ENCODE measurements around the gene ARHGAP42.

The ARHGAP42 gene

DNA sequence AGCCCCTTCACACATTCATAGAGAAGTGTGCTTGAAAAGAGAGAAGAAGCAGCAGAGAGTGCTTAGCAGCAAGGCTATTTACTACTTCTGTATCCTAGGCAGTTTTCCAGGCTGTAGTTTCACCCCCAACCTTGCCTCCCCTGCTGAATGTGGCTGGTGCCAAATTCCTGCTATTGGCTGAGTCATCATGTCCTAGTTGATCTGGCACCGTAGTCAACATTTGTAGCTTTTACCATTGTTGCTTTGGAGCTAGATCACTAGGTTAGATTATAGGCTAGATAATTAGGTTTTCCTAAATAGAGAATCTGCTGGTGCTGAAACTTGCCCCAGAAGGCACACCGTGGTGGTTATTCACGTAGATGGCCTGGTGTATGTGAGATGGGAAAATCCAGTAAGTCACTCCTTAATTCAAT, 32.7 kb downstream of the ARHGAP42 start:
- Histone ChIP-seq H2AFZ (ENCODE audit: low read length, unreplicated experiment) (no peak overlapping the region), H3K36me3 (ENCODE audit: insufficient read depth, low read length) (no peaks in the 10 kb centered on the region), H3K4me3 (ENCODE audit: low read depth, low read length) (peak overlapping the region; percentile 31; the same call in 1 of the 2 replicates), H3K4me1 (ENCODE audit: control insufficient read depth, insufficient read depth, low read length, unreplicated experiment) (peaks cover 15% of the 10 kb centered on the region), H3K27me3 (ENCODE audit: insufficient read depth, low read length) (no peaks in the 10 kb centered on the region), H3K79me2 (ENCODE audit: control insufficient read depth, insufficient read depth, low read length, unreplicated experiment) (peaks cover 3% of the 10 kb centered on the region), H3K27ac (ENCODE audit: low read depth, low read length) (peak overlapping the region; percentile 56)

DNA sequence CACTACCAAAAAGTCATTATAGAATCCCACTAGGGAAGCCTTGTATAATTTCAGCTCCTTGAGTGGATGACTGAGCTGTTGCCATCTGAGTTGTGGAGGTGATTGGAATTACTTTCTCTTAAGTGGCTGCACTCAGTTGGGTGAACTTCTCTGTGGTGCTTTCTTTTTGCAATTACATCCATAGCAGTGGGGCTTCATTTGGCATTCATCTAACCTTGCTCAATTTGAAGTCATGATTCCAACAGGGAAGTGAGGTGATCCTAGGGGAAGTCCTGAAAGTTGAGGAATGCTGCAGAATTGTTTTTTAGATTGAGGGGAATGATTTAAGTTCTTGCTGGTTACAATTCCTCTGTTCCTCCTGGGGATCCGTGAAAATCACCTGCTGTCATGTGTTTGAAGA, 39.6 kb downstream of the ARHGAP42 start:
- Histone ChIP-seq H3K4me3 (ENCODE audit: low read depth, low read length) (no peak overlapping the region), H3K36me3 (ENCODE audit: insufficient read depth, low read length) (no peaks in the 10 kb centered on the region), H3K4me1 (ENCODE audit: control insufficient read depth, insufficient read depth, low read length, unreplicated experiment) (no peaks in the 10 kb centered on the region), H3K79me2 (ENCODE audit: control insufficient read depth, insufficient read depth, low read length, unreplicated experiment) (no peaks in the 10 kb centered on the region), H3K27me3 (ENCODE audit: insufficient read depth, low read length) (no peaks in the 10 kb centered on the region), H2AFZ (ENCODE audit: low read length, unreplicated experiment) (no peak overlapping the region), H3K27ac (ENCODE audit: low read depth, low read length) (no peak overlapping the region)

DNA sequence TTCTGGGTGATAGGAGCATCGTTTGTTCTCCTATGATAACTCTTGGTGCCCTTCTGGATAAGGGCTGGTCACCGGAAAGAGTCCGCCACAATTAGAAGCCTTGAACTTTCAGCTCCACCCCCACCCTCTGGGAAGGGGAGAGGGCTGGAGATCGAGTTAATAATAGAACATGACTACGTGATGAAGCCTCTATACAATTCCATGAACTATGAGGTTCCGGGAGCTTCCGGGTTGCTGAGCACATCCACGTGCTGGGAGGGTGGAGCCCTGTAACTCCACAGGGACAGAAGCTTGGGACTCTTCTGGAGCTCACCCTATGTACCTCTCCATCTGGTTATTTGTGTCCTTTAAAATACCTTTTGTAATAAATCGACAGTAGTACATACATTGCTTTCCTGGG, 40.3 kb downstream of the ARHGAP42 start:
- no peaks in the 10 kb centered on the region for H3K79me2 ChIP-seq (ENCODE audit: control insufficient read depth, insufficient read depth, low read length, unreplicated experiment)
- H3K4me1 ChIP-seq (ENCODE audit: control insufficient read depth, insufficient read depth, low read length, unreplicated experiment), result no peaks in the 10 kb centered on the region
- no peak overlapping the region for H3K4me3 ChIP-seq (ENCODE audit: low read depth, low read length)
- no peaks in the 10 kb centered on the region for H3K27me3 ChIP-seq (ENCODE audit: insufficient read depth, low read length)
- no peak overlapping the region for H2AFZ ChIP-seq (ENCODE audit: low read length, unreplicated experiment)
- H3K27ac ChIP-seq (ENCODE audit: low read depth, low read length), result no peak overlapping the region
- H3K36me3 ChIP-seq (ENCODE audit: insufficient read depth, low read length), result no peaks in the 10 kb centered on the region

DNA sequence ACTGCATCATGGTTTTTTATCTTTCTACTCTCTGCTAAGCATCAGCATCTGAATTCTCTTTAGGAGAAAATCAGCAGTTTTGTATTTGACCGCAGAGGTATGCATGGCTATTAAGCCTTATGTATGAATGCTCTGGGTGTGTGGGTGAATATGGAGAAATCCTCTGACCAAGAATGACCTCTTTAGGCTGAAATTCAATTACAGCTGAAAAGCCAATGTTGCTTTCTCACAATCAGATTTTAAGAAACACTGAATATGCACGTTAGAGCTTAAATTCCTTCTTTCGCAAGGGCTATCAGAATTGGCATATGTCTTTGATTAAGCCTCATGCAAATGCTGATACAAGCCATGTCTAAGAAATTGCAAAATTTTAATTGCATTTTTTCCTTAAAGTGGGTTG, 43.2 kb downstream of the ARHGAP42 start:
- Histone ChIP-seq H3K4me1 (ENCODE audit: control insufficient read depth, insufficient read depth, low read length, unreplicated experiment) (no peaks in the 10 kb centered on the region), H3K79me2 (ENCODE audit: control insufficient read depth, insufficient read depth, low read length, unreplicated experiment) (no peaks in the 10 kb centered on the region), H3K27ac (ENCODE audit: low read depth, low read length) (no peak overlapping the region), H2AFZ (ENCODE audit: low read length, unreplicated experiment) (no peak overlapping the region), H3K36me3 (ENCODE audit: insufficient read depth, low read length) (no peaks in the 10 kb centered on the region), H3K27me3 (ENCODE audit: insufficient read depth, low read length) (no peaks in the 10 kb centered on the region), H3K4me3 (ENCODE audit: low read depth, low read length) (no peak overlapping the region)

DNA sequence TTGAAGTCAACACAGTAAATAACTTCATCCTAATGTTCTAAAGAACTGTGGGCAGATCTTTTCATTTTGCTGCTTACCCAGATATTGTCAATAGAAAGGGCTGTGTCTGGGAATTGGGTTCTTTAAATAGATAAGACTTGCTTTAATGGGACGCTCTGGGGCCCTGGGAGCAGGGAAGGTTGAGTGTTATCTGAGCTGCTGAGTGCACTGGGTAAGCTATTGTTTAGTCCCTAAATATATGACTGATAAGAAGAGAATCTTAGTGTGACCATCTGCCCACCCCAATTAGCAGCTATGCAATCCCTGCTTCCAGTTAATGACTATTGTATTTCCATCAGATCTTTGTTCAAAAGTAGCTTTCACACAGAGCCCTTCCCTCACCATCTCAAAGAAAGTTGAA, 44.4 kb downstream of the ARHGAP42 start:
- no peaks in the 10 kb centered on the region for H3K27me3 ChIP-seq (ENCODE audit: insufficient read depth, low read length)
- no peaks in the 10 kb centered on the region for H3K4me1 ChIP-seq (ENCODE audit: control insufficient read depth, insufficient read depth, low read length, unreplicated experiment)
- no peaks in the 10 kb centered on the region for H3K79me2 ChIP-seq (ENCODE audit: control insufficient read depth, insufficient read depth, low read length, unreplicated experiment)
- H3K36me3 ChIP-seq (ENCODE audit: insufficient read depth, low read length), result no peaks in the 10 kb centered on the region
- no peak overlapping the region for H3K4me3 ChIP-seq (ENCODE audit: low read depth, low read length)
- no peak overlapping the region for H3K27ac ChIP-seq (ENCODE audit: low read depth, low read length)
- H2AFZ ChIP-seq (ENCODE audit: low read length, unreplicated experiment), result no peak overlapping the region

DNA sequence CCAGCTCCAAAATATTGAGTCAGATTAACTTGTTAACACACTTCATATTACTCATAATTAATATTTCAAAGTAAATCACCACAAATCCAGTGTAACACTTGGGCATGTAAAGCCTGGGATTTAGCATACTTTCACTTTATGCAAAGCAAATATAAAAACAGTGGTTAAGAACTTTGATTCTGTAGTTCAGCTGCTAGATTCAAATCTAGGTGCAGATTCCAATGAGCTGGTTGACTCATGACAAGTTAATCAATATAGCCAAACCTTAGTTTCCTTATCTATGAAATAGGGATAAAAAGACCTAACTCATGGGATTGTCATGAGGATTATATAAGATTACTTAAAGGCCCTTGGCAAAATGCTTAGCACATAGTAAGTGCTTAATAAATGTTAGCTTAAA, 45.9 kb downstream of the ARHGAP42 start:
- H3K27me3 ChIP-seq (ENCODE audit: insufficient read depth, low read length), result no peaks in the 10 kb centered on the region
- no peak overlapping the region for H3K4me3 ChIP-seq (ENCODE audit: low read depth, low read length)
- no peak overlapping the region for H3K27ac ChIP-seq (ENCODE audit: low read depth, low read length)
- no peaks in the 10 kb centered on the region for H3K79me2 ChIP-seq (ENCODE audit: control insufficient read depth, insufficient read depth, low read length, unreplicated experiment)
- H3K4me1 ChIP-seq (ENCODE audit: control insufficient read depth, insufficient read depth, low read length, unreplicated experiment), result no peaks in the 10 kb centered on the region
- no peaks in the 10 kb centered on the region for H3K36me3 ChIP-seq (ENCODE audit: insufficient read depth, low read length)
- H2AFZ ChIP-seq (ENCODE audit: low read length, unreplicated experiment), result no peak overlapping the region

DNA sequence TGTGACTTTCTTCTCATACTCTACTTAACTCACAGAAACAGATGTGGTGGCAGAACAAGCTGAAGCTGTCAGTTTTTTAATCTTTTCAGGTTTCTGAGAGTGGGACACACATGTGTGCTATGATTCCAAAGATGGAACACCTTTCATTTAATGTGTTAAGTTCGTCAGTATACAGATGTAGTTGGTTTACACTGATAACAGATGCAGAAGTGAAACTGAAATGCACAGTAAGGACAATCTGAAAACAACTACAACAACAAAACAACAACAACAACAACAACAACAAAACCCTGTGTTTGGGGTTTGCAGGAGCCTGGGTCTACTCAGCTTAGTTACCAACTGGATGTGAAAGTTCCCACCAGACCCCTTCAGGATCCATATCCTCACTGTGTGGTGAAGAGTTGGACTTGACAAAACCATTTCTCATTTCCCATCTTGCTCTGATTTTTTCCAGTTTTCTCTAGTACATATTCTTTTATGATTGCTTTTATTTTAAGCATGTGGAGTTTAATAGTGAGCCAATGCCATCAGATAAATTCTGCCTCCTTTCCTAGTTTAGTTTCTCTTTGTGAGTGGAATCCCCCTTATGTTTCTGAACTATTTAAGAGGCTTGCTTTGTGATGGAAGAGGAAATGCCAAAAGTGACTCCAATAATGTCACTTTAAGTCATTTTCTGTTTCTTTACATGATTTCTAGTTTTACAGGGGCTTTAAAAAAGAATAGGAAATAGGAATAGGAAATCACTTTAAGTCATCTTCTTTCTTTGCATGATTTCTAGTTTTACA, 47.8 kb downstream of the ARHGAP42 start:
- Histone ChIP-seq H3K79me2 (ENCODE audit: control insufficient read depth, insufficient read depth, low read length, unreplicated experiment) (no peaks in the 10 kb centered on the region), H3K27me3 (ENCODE audit: insufficient read depth, low read length) (no peaks in the 10 kb centered on the region), H3K36me3 (ENCODE audit: insufficient read depth, low read length) (no peaks in the 10 kb centered on the region), H2AFZ (ENCODE audit: low read length, unreplicated experiment) (peak overlapping the region; percentile 1), H3K4me3 (ENCODE audit: low read depth, low read length) (peak overlapping the region; percentile 27; the same call in 1 of the 2 replicates), H3K4me1 (ENCODE audit: control insufficient read depth, insufficient read depth, low read length, unreplicated experiment) (peaks cover 15% of the 10 kb centered on the region), H3K27ac (ENCODE audit: low read depth, low read length) (no peak overlapping the region)

DNA sequence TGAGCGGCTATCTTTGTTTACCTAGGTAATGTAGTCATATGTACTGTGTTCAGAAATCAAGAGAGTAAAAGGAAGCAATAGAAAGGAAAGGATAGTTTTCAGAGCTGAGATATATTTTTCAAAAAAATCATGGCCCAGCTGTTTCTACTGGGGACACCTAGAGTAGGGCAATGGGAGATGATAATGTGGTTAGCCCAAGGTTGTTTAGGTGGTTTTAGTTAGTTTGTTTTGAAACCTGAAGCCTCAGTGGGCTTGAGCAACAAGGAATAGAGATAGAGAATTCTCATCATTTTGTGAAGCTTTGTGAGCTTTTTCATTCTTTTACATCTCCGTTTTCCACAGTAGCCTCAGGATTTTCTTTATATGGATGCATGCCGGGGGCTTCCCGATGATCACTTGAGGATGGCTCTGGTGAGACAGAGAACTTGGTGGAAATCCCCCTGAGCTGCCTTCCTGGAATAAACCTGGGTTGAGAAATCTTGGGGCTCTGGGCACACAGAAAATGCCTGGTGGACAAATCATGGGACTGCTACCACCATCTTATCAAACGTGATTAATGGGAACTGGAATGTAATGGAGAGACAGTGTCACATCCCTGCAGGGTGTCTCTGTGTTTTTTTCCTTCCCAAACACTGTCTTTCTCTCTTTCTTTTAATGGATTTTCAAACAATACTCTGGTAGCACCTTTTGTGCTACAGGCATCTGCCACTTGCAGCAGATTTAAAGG, 49.0 kb downstream of the ARHGAP42 start:
- no peak overlapping the region for H2AFZ ChIP-seq (ENCODE audit: low read length, unreplicated experiment)
- no peak overlapping the region for H3K27ac ChIP-seq (ENCODE audit: low read depth, low read length)
- no peaks in the 10 kb centered on the region for H3K27me3 ChIP-seq (ENCODE audit: insufficient read depth, low read length)
- H3K79me2 ChIP-seq (ENCODE audit: control insufficient read depth, insufficient read depth, low read length, unreplicated experiment), result peaks cover 3% of the 10 kb centered on the region
- no peak overlapping the region for H3K4me3 ChIP-seq (ENCODE audit: low read depth, low read length)
- H3K4me1 ChIP-seq (ENCODE audit: control insufficient read depth, insufficient read depth, low read length, unreplicated experiment), result peaks cover 23% of the 10 kb centered on the region
- no peaks in the 10 kb centered on the region for H3K36me3 ChIP-seq (ENCODE audit: insufficient read depth, low read length)

DNA sequence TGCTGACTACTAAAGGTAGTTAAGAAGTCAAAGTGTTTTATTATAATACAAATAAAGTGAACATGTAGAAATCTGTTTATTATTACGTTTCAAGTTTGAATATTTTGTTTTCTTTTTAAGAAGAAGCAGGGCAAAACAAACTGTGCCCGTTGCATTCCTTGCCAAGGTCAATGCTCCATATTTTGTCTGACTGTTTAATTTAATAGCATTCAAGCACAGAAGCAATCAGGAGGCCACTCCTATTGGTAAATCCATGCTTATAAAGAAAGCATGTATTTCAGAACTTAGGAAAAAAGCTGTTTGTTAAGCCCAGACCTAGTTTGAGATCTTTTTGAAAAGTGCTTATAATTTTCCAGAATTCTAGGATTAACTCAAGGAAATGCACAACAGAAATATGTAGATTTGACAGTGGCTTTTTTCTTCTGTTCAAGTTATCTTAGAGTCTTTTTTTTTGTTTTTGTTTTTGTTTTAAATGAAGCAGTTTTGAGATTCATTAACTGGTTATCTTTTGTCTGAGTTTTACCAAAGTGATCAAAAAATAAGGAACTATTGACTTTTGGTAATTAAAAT, 51.7 kb downstream of the ARHGAP42 start:
- Histone ChIP-seq H3K36me3 (ENCODE audit: insufficient read depth, low read length) (no peaks in the 10 kb centered on the region), H3K4me1 (ENCODE audit: control insufficient read depth, insufficient read depth, low read length, unreplicated experiment) (peaks cover 23% of the 10 kb centered on the region), H3K27ac (ENCODE audit: low read depth, low read length) (peak overlapping the region; percentile 46)

DNA sequence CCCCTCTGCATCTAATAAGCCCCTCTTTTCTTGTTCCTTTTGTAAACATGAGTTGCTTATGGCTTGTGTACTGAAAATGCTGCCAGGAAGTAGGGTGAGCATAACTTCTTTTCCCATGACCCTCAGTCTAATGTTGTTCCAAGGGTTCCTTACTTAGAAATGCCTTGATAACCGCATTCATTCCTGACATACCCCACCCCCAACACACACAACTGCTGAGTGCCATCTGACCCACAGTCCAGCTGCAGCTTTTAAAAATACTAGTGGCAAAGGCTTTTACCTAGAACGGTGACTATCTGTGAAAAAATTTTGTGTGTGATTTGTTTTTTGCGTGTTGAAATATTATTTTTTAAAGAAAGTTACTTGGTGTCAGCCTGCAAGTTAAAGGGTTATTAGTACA, 52.6 kb downstream of the ARHGAP42 start:
- H3K4me1 ChIP-seq (ENCODE audit: control insufficient read depth, insufficient read depth, low read length, unreplicated experiment), result peaks cover 23% of the 10 kb centered on the region
- H3K27me3 ChIP-seq (ENCODE audit: insufficient read depth, low read length), result no peaks in the 10 kb centered on the region
- H3K4me3 ChIP-seq (ENCODE audit: low read depth, low read length), result no peak overlapping the region
- H3K27ac ChIP-seq (ENCODE audit: low read depth, low read length), result peak overlapping the region; percentile 46
- H3K36me3 ChIP-seq (ENCODE audit: insufficient read depth, low read length), result no peaks in the 10 kb centered on the region
- no peak overlapping the region for H2AFZ ChIP-seq (ENCODE audit: low read length, unreplicated experiment)
- peaks cover 3% of the 10 kb centered on the region for H3K79me2 ChIP-seq (ENCODE audit: control insufficient read depth, insufficient read depth, low read length, unreplicated experiment)

More for the DNA sequence above, 51.7 kb downstream of the ARHGAP42 start:
- peaks cover 3% of the 10 kb centered on the region for H3K79me2 ChIP-seq (ENCODE audit: control insufficient read depth, insufficient read depth, low read length, unreplicated experiment)
- no peak overlapping the region for H2AFZ ChIP-seq (ENCODE audit: low read length, unreplicated experiment)
- no peaks in the 10 kb centered on the region for H3K27me3 ChIP-seq (ENCODE audit: insufficient read depth, low read length)
- no peak overlapping the region for H3K4me3 ChIP-seq (ENCODE audit: low read depth, low read length)

All from ACC112 (cell line).